Measurements from ENCODE around the gene HYKK.

The HYKK gene

GRCh38 chr15:78506971-78507830 lies at the start of gene HYKK:
HYKK (plus strand) TSS chr15:78507577; CDS start chr15:78513089, 5,512 bp downstream.
- TF ChIP-seq ZFX (IDR thresholded peaks at IDR 0.05; ENCODE audit: borderline replicate concordance) (no peak), CTCF (IDR thresholded peaks at IDR 0.05) (peak; percentile 43)
- H3K27ac ChIP-seq: peak within 1 kb of the TSS; percentile 70

- TF ChIP-seq CTCF (IDR thresholded peaks at IDR 0.05) (no peak), ZFX (IDR thresholded peaks at IDR 0.05; ENCODE audit: borderline replicate concordance) (no peak)
- no peak overlapping the region for H3K27ac ChIP-seq
Observed at GRCh38 chr15:78460737-78461136, 46.6 kb upstream of the HYKK start.

- H3K27ac ChIP-seq: no peak overlapping the region
Observed at GRCh38 chr15:78461171-78461888, 46.0 kb upstream of the HYKK start.

GRCh38 chr15:78469031-78469430 lies 38.3 kb upstream of the HYKK start:
- no peak for TF ChIP-seq ZFX (IDR thresholded peaks at IDR 0.05; ENCODE audit: borderline replicate concordance)
- no peak for TF ChIP-seq CTCF (IDR thresholded peaks at IDR 0.05)

More at GRCh38 chr15:78461171-78461888, 46.0 kb upstream of the HYKK start:
- TF ChIP-seq CTCF (IDR thresholded peaks at IDR 0.05): no peak
- no peak for TF ChIP-seq ZFX (IDR thresholded peaks at IDR 0.05; ENCODE audit: borderline replicate concordance)

GRCh38 chr15:78477295-78477694 lies 30.1 kb upstream of the HYKK start:
- TF ChIP-seq CTCF (IDR thresholded peaks at IDR 0.05) (no peak), ZFX (IDR thresholded peaks at IDR 0.05; ENCODE audit: borderline replicate concordance) (no peak)

More at GRCh38 chr15:78469031-78469430, 38.3 kb upstream of the HYKK start:
- H3K27ac ChIP-seq: no peak overlapping the region

GRCh38 chr15:78479650-78480049 lies 27.7 kb upstream of the HYKK start:
- TF ChIP-seq ZFX (IDR thresholded peaks at IDR 0.05; ENCODE audit: borderline replicate concordance) (no peak), CTCF (IDR thresholded peaks at IDR 0.05) (no peak)
- no peak overlapping the region for H3K27ac ChIP-seq

More at GRCh38 chr15:78477295-78477694, 30.1 kb upstream of the HYKK start:
- no peak overlapping the region for H3K27ac ChIP-seq
